ENCODE data around the gene GLTPD2.

DNA sequence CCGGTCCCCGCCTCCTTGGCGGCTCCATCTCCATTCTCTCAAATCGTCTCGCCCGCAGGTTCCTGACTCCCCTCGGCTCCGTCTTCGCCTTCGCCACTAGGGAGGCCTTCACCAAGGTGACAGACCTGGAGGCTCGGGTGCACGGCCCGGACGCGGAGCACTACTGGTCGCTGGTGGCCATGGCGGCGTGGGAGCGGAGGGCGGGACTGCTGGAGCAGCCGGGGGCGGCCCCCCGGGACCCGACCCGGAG lies 862 bp downstream of the GLTPD2 start:
- TF ChIP-seq CREB1 (IDR thresholded peaks at IDR 0.05; ENCODE audit: low read depth) = no peak
- TF ChIP-seq, protein P1, sequence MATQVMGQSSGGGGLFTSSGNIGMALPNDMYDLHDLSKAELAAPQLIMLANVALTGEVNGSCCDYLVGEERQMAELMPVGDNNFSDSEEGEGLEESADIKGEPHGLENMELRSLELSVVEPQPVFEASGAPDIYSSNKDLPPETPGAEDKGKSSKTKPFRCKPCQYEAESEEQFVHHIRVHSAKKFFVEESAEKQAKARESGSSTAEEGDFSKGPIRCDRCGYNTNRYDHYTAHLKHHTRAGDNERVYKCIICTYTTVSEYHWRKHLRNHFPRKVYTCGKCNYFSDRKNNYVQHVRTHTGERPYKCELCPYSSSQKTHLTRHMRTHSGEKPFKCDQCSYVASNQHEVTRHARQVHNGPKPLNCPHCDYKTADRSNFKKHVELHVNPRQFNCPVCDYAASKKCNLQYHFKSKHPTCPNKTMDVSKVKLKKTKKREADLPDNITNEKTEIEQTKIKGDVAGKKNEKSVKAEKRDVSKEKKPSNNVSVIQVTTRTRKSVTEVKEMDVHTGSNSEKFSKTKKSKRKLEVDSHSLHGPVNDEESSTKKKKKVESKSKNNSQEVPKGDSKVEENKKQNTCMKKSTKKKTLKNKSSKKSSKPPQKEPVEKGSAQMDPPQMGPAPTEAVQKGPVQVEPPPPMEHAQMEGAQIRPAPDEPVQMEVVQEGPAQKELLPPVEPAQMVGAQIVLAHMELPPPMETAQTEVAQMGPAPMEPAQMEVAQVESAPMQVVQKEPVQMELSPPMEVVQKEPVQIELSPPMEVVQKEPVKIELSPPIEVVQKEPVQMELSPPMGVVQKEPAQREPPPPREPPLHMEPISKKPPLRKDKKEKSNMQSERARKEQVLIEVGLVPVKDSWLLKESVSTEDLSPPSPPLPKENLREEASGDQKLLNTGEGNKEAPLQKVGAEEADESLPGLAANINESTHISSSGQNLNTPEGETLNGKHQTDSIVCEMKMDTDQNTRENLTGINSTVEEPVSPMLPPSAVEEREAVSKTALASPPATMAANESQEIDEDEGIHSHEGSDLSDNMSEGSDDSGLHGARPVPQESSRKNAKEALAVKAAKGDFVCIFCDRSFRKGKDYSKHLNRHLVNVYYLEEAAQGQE (IDR thresholded peaks at IDR 0.05; ENCODE audit: low read depth) = no peak
- TF ChIP-seq, protein P2, sequence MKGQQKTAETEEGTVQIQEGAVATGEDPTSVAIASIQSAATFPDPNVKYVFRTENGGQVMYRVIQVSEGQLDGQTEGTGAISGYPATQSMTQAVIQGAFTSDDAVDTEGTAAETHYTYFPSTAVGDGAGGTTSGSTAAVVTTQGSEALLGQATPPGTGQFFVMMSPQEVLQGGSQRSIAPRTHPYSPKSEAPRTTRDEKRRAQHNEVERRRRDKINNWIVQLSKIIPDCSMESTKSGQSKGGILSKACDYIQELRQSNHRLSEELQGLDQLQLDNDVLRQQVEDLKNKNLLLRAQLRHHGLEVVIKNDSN (IDR thresholded peaks at IDR 0.05) = no peak
- peak; percentile 75 for TF ChIP-seq YY1 (IDR thresholded peaks at IDR 0.05; ENCODE audit: low read depth)
- TF ChIP-seq EGR1 (IDR thresholded peaks at IDR 0.05) = no peak
- TF ChIP-seq RAD21 (IDR thresholded peaks at IDR 0.05; ENCODE audit: low read depth) = no peak
